Choroid plexus epithelial cell (primary cell): ENCODE measurements around the gene GRIA4.

Experiments used
- DNase-seq: peaks from one replicate; pipeline ENCODE4 v3.0.0-alpha.2; 2010; ENCODE audit warnings: low read depth
- H3K4me3 ChIP-seq: 2 replicates; pipeline ENCODE4 v1.5.1; 2011; ENCODE audit warnings: low read depth, mild to moderate bottlenecking, control low read depth, low read length, moderate library complexity
- CTCF ChIP-seq: conservative IDR thresholded peaks from 2 replicates; pipeline ENCODE4 v1.5.1; 2011; ENCODE audit warnings: low read depth, mild to moderate bottlenecking, control low read depth, inconsistent platforms, low read length, moderate library complexity

The GRIA4 gene

GRCh38 chr11:105799728-105800462 lies 190.0 kb downstream of the GRIA4 start:
- H3K4me3 ChIP-seq, result no peak overlapping the region
- no peak for DNase-seq
- no peak for TF ChIP-seq CTCF

GRCh38 chr11:105802390-105802789 lies 192.5 kb downstream of the GRIA4 start:
- no peak for DNase-seq
- no peak overlapping the region for H3K4me3 ChIP-seq
- TF ChIP-seq CTCF, result no peak

- H3K4me3 ChIP-seq, result no peak overlapping the region
- no peak for DNase-seq
- no peak for TF ChIP-seq CTCF
These were observed 201.4 kb downstream of the GRIA4 start for GRCh38 chr11:105811242-105811641.

- no peak for DNase-seq
- no peak overlapping the region for H3K4me3 ChIP-seq
- TF ChIP-seq CTCF, result no peak
These were observed 211.5 kb downstream of the GRIA4 start for GRCh38 chr11:105821372-105821771.

GRCh38 chr11:105821781-105822180 lies 211.9 kb downstream of the GRIA4 start:
- no peak for TF ChIP-seq CTCF
- DNase-seq, result no peak
- H3K4me3 ChIP-seq, result no peak overlapping the region

GRCh38 chr11:105823495-105824033 lies 213.7 kb downstream of the GRIA4 start:
- no peak for TF ChIP-seq CTCF
- no peak overlapping the region for H3K4me3 ChIP-seq
- DNase-seq, result no peak

GRCh38 chr11:105824457-105825013 lies 214.7 kb downstream of the GRIA4 start:
- DNase-seq, result no peak
- no peak for TF ChIP-seq CTCF
- H3K4me3 ChIP-seq, result no peak overlapping the region
